NCI-H1417 (cell line): Measurements from ENCODE around the gene CHN1.
A peak's percentile ranks its signal among the peaks of the same experiment; 100 is the strongest.

Source experiments
- DNase-seq, 3 experiments: peaks; one replicate each; lab custom pipeline; 2025; lab: John Stamatoyannopoulos, UW

CHN1 gene

DNA sequence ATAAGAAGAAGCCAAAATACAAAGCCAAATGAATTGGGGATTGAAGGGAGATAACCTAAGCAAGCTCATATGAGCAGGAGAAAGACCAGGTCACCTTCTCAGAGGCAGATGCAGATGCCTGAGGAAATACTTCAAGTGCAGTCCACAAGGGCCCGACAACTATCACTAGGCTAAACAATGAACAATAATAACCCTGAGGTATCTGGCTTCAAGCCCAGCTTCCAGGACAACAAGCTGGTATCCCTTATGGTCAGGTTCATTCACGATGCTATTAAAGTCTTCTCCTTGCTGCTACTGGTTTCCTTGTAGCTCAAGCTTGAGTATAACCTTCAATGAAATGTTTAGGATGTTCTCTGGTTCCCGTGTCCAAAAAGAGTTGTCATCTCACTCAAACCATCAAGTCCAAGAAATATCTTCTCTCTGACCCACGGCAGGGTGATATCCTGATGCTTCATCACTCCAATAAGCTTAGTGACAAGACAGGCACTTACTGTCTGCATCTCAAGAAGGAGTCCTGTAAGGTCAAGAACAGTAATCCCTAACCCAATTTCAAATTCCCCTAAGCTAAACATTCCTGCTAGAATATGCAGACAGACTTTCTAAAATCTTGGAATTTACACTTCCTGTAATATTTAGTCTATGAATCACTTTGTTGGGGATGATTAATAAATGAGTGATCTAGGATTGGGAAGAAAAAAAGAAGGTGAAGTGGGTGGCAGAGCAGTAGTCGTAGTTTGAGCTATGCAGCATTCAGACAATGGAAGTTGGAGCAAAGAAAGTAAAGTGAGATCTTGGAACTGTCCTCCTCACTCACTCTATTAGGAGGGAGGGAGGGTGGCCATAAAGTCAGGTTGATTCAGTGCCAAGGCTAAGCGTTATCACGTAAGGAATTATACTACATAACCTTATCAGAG lies 33.1 kb downstream of the CHN1 start:
- peak in 1 of 3 experiments; percentile 44 for DNase-seq

DNA sequence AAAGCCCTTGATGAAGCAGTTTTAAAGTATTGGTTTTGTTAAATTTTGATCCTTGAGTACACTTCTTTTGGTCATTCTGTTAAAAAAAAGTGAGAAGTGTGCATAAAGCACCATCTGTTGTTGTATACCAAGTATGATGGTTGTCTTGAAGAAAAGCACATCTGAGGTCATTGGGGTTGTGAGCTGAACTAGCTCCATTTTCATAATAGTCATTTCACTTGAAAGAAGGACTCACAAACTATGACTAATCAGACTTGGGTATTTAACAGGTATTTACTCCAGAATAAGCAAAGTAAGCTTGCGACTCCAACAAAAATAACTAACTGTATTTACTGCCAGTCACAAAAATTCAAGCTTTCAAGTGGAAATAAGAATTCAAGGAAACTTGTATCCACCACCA lies 35.1 kb downstream of the CHN1 start:
- DNase-seq: no peak

DNA sequence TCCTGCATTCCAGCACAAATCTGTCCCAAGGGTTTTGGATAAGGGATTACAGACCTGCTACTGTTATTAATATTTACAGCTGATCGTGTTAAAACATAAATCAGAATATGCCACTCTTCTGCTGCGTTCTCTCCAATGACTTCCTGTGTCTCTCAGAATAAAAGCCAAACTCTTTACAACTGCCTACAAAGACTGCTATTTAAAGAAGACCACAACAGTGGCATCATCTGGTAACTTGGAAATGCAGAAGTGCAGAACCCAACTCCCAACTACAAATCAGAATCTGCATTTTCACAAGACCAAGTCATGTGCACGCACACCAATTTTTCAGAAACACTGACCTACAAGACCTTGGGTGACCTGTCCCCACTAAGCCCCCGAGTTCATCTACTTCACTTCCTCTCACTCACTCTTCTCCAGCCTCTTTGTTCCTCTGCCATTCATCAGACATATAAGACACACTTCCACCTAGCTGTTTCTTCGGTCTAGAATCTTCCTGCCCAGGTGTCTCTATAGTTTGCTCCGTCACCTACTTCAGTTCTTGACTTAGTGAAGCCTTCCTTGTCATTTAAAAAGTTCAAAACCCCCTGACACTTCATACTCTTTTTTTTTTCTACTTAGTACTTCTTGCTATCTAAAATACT lies 36.0 kb downstream of the CHN1 start:
- DNase-seq: no peak

DNA sequence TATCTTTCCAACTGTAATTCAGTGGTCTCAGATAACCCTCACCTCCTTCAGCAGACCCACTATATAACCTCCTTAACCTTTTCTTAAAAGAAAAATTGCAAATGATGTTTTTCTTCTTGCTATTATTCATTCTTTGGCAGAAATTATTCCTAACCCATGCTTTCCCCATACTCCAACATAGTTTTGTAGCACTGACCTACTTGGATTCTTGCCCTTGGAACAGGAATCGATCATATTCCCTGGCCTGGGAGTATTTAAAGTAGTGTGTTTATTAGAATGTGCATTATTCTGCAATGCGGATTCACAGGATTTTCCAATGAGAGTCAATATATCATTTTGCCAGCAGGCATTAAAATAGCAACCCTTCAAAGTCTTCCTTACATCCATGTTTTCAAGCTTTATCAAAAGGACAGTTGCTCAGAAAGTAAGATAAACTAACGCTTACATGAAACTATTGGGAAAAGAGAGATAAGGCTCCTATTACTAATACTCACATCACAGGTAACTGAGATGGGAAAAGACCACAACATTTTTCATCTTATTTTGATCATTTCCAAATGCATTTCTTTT lies 37.4 kb downstream of the CHN1 start:
- DNase-seq: no peak

DNA sequence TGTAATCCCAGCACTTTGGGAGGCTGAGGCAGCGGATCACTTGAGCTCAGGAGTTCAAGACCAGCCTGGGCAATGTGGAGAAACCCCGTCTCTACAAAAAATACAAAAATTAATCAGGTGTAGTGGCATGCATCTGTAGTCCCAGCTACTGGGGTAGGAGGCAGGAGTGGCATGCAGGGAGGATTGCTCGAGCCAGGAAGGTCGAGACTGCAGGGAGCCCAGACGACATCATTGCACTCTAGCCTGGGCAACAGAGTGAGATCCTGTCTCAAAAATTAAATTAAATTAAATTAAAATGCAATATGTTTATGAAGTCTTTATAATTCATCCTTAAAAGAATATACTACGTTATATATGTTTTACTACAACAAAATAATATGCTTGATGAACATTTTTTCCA lies 38.1 kb downstream of the CHN1 start:
- no peak for DNase-seq

DNA sequence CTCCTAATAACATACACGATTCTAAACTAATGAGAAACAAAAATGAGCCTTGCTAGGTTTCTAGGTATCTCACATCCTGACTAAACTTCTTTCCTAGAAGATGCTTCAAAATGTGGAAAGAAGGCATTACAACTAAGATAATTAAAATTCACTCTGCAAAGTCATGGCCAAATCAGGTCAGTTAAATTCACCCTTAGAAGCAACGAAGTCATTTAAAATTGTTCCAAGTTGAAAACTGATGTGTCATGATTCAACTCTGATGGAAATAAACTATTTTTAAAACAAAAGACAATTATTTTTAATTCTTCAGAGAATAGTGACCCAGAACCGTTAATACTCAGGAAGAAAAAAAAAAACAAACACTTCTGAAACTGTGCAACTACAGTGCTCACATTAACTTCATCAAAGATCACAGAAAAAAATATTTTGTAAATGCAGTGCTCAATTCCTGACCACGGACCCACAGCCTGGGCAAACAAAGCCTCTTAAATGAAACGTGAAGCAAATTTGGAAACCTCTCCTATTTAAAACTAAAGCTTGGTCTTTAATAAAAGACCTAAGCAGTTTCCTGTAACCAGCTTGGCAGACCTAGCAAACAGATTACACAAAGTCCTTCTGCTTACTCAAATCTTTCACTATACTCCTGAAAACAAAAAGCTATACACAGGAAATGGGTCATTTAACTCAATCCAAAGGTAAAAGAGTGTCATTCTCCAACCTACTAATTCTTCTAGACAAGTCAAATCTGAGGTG lies 39.0 kb downstream of the CHN1 start:
- peak in 1 of 3 experiments; percentile 9 for DNase-seq

DNA sequence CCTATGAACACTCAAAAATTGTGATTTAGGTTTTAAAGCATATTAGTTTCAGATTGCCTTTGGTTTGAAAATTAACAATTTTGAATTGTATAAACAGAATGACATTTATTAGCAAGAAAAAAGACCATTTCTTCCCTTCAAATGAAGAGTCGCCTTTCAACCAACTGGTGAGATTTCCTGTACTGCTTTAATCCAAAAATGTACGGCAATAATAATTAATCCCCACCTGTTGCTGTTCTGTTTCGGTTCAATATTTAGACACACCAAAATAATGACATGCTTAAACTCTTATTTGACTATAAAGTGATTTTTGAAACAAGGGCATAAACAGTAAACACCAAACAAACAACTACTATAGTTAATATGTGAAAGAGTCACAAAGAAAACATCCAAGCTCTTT lies 39.6 kb downstream of the CHN1 start:
- DNase-seq: no peak

DNA sequence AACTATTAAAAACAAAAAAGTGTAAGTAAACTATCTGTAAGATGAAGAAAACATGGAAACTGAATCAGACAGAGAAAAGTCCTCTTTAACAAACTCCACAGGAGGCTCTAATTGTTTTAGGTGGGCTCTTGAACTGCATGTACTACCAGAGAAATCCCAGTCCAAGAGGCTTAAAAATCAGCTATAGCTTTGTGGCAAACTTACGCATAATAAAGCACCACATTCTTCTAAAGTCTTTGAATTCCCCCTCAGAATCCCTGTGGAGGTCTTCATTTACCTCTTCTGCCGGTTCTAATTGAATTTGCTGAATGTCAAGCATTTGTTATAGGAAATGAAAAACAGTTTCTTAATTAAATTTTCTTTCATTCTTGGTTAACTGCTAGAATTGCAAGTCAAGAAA lies 40.8 kb downstream of the CHN1 start:
- DNase-seq: no peak

DNA sequence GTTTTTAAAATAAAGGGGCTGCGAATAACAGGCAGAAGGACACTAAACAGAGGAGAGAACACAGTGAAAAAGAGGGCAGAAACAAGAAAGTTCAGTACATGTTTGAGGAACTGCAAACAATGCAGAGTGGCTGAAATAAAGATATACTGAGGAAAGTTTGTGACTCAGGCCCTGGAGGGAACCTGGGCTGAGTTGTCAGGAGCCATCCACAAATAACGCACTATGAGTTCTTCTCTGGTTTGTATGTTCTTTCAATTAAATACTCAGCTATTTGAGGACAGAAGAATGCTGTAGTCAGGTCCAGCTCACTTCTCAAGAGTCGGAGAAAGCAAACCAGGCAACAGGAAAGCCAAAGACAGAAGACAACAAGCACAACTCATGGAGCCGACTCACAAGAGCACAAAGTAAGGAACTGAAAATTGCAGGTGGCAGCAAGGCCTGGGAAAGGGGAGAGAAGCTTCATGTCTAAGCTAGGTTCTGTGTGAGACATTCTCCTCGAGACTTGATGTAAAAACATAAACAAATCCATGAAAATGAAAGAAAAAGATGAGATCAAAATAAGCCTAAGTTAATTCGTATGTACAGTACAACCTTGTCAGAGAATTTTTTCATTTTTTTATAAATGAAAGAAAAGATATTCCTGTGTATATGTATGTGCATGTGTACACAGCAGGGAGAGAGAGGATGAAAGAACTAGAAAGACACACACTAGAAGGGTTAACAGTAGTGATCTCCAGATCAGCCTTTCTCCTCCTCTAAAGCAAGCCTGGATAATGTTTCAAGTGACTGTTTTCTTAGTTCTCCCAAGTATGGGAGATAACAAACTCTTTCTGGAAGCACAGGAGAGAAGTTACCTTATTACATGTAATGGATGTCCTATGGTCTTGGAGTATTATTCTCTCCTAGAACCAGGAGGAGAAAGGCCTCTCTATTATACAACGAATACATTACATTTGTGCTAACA lies 41.5 kb downstream of the CHN1 start:
- DNase-seq: no peak

DNA sequence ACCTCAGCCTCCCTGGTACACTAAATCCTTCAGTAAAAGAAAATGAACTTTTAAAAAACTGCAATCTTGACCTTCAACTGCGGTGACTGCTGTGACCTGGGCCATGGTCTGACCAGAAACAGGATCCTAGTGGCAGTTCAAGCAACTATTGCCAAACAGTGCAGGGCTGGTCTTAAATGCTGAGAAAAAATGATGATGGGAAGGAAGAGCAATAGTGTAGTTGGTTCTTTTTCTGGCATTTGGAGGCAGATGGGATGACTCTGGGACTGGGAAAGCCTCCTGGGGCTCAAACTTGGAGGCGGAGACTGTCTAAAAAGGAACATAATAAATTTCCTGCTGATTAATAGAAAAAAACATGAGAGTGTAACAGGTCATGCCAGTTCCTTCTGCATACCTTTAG lies 45.4 kb downstream of the CHN1 start:
- no peak for DNase-seq

DNA sequence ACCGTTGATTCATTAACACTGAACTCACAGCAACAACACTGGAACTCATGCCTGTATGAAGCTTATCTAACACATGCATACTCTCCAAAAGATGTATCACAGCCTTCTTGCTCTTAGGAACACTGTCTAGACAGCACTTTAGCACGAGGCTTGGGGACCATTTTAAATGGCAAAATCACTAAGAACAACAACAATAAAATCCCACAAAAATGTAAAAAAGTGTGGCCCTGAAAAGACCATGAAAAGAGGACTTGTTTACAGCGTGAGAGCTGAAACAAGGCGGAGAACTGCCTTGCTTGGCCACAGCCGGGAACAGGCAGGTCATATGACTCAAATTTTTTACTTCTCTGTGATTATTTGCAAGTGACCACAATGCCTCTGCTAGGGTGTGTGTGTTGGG lies 48.1 kb downstream of the CHN1 start:
- no peak for DNase-seq

DNA sequence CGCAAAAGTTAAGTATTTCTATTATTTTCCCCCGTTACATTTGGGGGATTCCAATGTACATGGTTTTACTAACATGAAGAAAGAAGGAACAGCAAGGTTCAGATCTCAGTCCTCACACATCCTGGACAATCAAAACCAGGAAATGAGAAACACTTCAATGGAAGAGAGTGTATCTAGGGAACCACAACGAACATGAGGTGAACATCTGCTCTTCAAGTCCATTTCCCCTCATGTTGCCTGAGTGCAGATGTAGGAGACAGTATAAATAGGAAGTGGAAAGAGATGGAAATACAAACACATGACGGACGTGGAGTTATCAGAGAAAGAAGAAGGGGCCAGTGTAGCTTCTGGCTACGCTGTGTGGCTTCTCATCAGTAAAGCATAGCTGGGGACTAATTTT lies 52.6 kb downstream of the CHN1 start:
- DNase-seq: peak; percentile 0 to 30 (median 9)

DNA sequence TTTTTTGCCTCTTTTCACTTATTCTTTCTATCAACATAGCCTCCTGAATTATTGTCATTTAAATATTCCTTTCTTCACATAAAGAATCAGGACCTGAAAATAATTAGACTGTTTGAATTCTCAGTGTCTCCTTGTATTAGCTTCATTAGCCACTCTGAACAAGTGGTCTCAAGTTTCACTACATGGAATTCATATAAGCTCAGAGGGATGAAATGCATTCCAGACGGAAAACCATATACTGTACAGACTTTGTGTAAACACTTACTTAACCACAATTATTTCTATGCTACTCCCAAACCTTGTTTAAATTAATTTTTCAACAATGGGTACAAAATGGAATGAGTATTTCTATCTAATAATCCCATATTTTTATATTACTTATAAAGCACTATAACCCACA lies 53.4 kb downstream of the CHN1 start:
- DNase-seq: peak in 1 of 3 experiments; percentile 49

DNA sequence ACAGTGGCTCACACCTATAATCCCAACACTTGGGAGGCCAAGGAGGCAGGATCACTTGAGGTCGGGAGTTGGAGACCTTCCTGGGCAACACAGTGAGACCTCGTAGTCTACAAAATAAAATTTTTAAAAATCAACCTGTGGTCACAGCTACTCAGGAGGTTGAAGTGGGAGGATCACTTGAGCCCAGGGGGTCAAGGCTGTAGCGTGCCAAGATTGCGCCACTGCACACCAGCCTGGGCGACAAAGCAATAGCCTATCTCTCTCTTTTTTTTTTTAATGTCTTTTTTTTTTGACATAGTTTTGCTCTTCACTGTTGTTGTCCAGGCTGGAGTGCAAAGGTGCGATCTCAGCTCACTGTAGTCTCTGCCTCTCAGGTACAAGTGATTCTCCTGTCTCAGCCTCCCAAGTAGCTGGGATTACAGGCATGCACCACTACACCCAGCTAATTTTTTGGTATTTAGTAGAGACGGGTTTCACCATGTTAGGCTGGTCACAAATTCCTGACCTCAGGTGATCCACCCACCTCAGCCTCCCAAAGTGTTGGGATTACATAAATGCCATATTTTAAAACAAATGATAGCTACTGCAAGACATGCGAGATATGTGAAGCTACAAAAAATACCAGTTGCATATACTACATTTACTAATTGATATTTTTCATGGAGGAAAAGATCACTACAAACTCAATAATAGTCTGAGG lies 55.0 kb downstream of the CHN1 start:
- no peak for DNase-seq

DNA sequence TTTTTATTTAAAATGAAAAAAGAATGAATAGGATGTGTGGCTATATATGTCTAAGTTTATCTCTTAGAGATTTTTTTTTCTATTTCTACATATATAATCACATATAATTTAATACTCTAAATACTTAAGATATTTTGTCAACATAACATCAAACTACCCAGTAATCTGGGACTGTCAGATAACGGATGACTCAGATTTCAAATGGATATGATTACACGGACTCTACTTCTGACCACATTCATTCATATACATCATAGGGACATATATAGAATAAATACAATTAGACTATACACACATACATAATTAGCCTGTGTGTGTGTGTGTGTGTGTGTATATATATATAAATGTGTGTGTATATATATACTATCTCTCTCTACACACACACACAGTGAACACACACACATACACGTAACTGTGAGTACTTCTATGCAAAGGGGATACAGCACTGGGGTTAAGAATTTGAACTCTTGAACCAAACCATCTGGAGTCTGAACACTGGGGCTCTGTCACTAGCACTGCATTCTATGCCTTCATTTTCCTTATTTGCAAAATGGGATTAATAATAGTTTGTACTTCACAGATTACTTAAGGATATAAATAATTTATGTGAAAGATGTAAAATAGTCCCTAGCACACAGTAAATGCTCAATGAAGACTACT lies 59.5 kb downstream of the CHN1 start:
- DNase-seq: no peak

DNA sequence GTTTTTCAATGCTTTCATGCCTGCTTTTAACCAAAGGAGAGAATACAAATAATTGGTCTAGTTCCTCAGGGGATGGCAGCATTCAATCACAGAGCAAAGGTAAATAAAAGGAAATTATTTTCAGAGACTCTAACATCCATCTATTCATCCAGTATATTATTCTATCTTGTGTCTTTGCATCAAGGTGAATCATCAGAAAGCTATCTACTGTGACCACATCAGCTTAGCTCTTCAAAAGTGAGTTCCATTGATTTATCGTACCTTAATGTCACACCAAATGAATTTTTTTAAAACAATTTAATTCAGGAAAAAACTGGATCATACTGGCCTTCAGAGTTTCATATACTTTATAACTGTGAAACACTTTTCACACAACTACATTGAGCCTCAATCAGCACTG lies 66.1 kb downstream of the CHN1 start:
- DNase-seq: peak in 1 of 3 experiments; percentile 40

DNA sequence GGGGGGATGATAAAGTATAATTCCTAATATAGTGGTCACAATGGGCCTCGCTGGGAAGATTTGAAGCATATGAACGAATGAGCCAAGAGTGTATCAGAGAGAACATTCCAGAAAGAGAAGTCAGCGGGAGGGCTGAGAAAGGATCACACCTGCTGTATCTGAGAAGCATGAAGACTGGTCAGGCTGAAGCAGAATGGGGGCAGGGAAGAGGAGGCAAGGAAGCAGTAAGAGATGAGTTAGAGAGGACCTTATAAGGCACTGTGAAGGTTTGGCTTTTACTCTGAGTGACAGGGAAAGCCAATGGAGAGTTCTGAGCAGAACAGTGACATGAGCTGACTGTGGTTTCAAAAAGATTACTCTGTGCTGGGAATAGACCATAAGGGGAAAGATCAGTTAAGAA lies 73.5 kb downstream of the CHN1 start:
- no peak for DNase-seq

DNA sequence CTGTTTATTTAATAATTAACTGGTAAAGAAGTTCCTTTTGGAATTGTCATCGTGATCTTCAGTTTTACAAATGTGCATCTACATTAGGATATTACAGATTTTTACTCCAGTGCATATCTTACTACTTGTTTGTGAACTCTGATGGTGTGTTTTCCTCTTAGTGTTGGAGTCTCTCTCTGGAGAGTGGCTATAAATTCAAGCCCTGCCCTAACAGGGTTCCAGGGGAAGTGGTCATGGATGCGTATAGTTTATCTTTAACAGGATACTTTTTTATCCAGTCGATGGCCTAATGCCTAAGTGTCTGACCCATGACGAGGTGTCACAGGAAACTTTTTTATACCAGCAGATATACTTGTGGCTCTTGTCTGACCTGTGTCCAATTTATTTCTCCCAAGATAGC lies 75.4 kb downstream of the CHN1 start:
- no peak for DNase-seq

DNA sequence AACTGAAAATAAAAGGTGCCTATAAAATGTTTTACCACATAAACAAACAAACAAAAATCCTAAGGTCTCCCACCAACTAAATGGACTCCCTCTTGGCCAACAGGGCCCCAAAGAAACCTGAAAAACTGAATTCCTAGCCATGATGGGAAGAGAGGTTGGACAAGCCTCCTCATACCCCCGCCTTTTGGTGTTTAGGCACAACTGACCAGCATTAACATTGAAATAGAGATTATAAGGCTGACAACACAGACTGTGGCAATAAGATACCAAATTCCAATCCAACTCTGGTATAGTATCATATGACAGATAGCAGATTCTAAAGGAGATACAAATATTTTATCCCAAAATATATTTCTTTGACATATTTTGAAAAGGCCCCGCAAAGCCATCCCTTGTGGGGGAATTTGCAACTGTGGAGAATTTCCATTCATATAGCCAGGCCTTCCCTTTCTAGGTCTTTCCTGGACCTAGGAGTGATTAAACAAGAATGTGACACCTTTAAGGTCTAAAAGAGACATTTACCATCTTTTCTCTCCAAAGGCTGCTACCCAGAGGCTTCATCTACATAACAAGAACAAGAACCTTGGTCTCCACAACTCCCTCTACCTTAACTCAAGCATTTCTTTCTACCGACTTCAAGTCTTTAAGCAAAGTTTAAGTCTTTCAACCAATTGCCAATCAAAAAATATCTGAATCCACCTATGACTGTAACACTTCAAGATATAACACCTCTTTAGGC lies 80.0 kb downstream of the CHN1 start:
- no peak for DNase-seq
